ENCODE measurements around the gene MYZAP.
A peak's percentile ranks its signal among the peaks of the same experiment; 100 is the strongest.

The MYZAP gene

GRCh38 chr15:57591822-57592367 is at the start of gene MYZAP:
MYZAP (plus strand) TSS chr15:57591904; CDS start chr15:57592035, 131 bp downstream.
- peak; percentile 47 for DNase-seq

- no peak for DNase-seq
These were observed 49.2 kb upstream of the MYZAP start for GRCh38 chr15:57542505-57542817.

- no peak for DNase-seq
These were observed 46.7 kb upstream of the MYZAP start for GRCh38 chr15:57544848-57545480.

GRCh38 chr15:57545995-57546394 is 45.7 kb upstream of the MYZAP start:
- no peak for DNase-seq

- no peak for DNase-seq
These were observed 44.4 kb upstream of the MYZAP start for GRCh38 chr15:57547243-57547755.

- DNase-seq: no peak
These were observed 43.4 kb upstream of the MYZAP start for GRCh38 chr15:57548351-57548750.

- no peak for DNase-seq
These were observed 42.9 kb upstream of the MYZAP start for GRCh38 chr15:57548835-57549234.

- no peak for DNase-seq
These were observed 41.8 kb upstream of the MYZAP start for GRCh38 chr15:57549935-57550334.

- DNase-seq: no peak
These were observed 41.1 kb upstream of the MYZAP start for GRCh38 chr15:57550640-57551039.

- no peak for DNase-seq
These were observed 39.7 kb upstream of the MYZAP start for GRCh38 chr15:57551715-57552677.

GRCh38 chr15:57552678-57553334 is 38.9 kb upstream of the MYZAP start:
- no peak for DNase-seq

GRCh38 chr15:57553526-57553925 is 38.2 kb upstream of the MYZAP start:
- no peak for DNase-seq

GRCh38 chr15:57554063-57554811 is 37.5 kb upstream of the MYZAP start:
- no peak for DNase-seq

GRCh38 chr15:57554812-57555179 is 36.9 kb upstream of the MYZAP start:
- DNase-seq: no peak

GRCh38 chr15:57555270-57555669 is 36.4 kb upstream of the MYZAP start:
- no peak for DNase-seq

- no peak for DNase-seq
These were observed 35.7 kb upstream of the MYZAP start for GRCh38 chr15:57556040-57556439.

- no peak for DNase-seq
These were observed 34.4 kb upstream of the MYZAP start for GRCh38 chr15:57557267-57557666.

GRCh38 chr15:57557810-57558209 is 33.9 kb upstream of the MYZAP start:
- no peak for DNase-seq

- peak; percentile 92 for DNase-seq
These were observed 31.8 kb upstream of the MYZAP start for GRCh38 chr15:57559875-57560274.

- peak; percentile 74 for DNase-seq
These were observed 30.5 kb upstream of the MYZAP start for GRCh38 chr15:57561041-57561711.

GRCh38 chr15:57562196-57562769 is 29.4 kb upstream of the MYZAP start:
- no peak for DNase-seq

- no peak for DNase-seq
These were observed 28.3 kb upstream of the MYZAP start for GRCh38 chr15:57563416-57563815.
